Ovary (tissue), 3 donors: ENCODE results near the gene TSPO.

ENCODE experiments used
- EP300 ChIP-seq: sonication (generic); formaldehyde crosslinking; IDR thresholded peaks from one replicate; pipeline ENCODE4 v1.6.1; 2017; ENCODE audit warnings: antibody characterized with exemption
- POLR2A ChIP-seq: fragments of 450-650 bp; IDR thresholded peaks from one replicate; pipeline ENCODE4 v1.6.1; 2017; ENCODE audit warnings: antibody characterized with exemption, mild to moderate bottlenecking, moderate library complexity
- TF ChIP-seq, protein P1 (sequence below), 3 donors: fragments of 450-650 bp in 2 of 3; fragments of 200-600 bp in 1 of 3; IDR thresholded peaks; one replicate each; pipeline versions ENCODE4 v1.5.1 to v1.8.0; 2016 to 2022; ENCODE audit warnings: antibody characterized with exemption in 3 of 3, mild to moderate bottlenecking in 1 of 3
- donor health status: DM: no; HTN: no; CAD: no.

DNA sequence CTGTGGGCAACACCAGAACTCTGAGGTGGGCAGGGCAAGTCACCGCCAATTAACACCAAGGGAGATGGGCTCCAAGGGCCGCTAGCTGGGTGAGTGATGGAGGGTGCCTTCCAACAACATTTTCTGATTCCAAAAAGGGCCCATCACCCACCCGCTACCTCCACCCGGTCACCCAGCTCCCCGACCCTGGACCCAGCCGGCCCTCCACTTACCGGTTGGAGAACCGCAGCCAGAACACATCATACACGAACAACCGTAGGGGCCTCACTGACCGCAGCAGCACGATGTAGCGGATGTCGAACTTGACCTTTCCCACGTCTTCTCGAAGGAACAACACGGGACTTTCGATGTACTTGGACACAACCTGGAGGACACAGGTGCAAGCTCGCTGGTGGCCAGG, 20.8 kb downstream of the TSPO start:
- TF ChIP-seq POLR2A (no peak), EP300 (no peak)
- TF ChIP-seq, protein P1, sequence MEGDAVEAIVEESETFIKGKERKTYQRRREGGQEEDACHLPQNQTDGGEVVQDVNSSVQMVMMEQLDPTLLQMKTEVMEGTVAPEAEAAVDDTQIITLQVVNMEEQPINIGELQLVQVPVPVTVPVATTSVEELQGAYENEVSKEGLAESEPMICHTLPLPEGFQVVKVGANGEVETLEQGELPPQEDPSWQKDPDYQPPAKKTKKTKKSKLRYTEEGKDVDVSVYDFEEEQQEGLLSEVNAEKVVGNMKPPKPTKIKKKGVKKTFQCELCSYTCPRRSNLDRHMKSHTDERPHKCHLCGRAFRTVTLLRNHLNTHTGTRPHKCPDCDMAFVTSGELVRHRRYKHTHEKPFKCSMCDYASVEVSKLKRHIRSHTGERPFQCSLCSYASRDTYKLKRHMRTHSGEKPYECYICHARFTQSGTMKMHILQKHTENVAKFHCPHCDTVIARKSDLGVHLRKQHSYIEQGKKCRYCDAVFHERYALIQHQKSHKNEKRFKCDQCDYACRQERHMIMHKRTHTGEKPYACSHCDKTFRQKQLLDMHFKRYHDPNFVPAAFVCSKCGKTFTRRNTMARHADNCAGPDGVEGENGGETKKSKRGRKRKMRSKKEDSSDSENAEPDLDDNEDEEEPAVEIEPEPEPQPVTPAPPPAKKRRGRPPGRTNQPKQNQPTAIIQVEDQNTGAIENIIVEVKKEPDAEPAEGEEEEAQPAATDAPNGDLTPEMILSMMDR (IDR thresholded peaks at IDR 0.05): no peak
